Measurements from ENCODE around the gene SYNJ2.

SYNJ2 gene

GRCh38 chr6:157977176-157977804 lies 4.4 kb upstream of the SYNJ2 start:
- in situ Hi-C loops (cut with HindIII; ENCODE audit: low pct_ligation_motif_present, low pct_unique_long_range_greater_than_20kb, low sequenced_read_pairs): no loop called here

DNA sequence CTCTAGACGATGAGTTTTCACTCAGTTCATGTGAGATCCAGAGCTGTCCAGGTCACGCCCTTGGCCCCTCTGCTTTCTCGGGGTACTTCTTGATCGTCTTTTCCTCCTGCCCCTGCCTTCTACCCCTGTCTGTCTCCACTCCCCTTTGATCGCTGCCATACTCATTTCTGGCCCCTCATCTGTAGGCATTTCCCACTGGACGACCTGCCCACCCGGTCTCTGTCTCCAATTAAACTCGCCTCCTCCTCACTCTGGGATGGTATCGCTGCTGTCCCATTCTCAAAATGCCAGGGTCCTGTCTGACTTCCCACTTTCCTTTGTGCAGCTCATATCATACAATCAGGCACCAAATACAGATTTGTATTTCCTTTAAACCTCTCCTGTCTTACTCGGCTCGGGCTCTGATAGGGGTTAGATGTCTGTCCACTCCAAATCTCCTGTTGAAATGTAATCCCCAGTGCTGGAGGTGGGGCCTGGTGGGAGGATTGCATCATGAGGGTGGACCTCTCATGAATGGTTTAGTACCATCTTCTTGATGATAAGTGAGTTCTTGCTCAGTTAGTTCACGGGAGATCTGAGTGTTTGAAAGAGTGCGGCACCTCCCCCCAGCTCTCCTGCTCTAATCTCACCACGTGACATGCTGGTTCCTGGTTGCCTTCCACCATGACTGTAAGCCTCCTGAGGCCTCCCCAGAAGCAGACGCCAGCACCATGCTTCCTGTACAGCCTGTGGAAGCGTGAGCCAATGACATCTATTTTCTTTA lies 3.5 kb upstream of the SYNJ2 start:
- DNase-seq: no peak
- in situ Hi-C loops (cut with HindIII; ENCODE audit: low pct_ligation_motif_present, low pct_unique_long_range_greater_than_20kb, low sequenced_read_pairs): no loop called here

More at GRCh38 chr6:157977176-157977804, 4.4 kb upstream of the SYNJ2 start:
- no peak for DNase-seq

DNA sequence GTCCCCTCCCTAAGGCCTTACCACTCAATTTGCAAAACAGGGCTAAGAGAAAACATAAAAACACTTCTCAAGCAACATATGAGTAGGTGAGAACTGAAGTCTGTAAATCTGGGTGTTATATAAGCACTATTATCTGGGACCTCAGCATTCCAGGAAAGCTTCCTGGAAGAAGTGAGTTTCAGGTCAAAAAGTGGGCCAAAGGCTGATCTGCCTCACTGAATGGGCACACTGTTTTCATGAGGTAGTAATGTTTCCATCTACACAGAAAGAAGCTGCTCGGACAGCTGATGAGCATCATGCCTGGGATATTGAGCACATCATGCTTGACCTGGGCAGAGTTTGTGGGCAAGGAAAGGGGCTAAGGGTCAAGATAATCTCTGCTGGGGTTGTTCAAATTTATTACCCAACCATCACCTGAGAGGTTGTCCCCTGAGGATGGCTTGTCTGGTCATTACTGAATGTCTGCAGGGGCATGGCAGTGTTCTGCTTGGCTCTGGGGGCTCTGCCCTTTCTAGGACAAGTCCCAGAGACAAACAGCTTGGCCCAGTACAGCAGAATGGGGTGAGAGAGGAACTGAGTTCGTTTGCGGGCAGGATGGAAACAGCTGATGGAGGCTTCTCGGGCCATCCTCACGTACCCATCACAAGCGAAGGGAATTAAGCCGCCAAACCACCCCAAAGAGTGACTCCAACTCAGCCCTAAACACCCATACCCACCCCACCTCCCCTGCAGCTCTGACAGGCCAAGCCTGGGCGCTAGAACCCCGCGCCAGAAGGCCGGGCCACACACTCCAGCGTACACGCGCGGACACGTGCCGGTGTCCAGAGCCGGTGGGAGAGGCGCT lies 1.2 kb upstream of the SYNJ2 start:
- in situ Hi-C loops (cut with HindIII; ENCODE audit: low pct_ligation_motif_present, low pct_unique_long_range_greater_than_20kb, low sequenced_read_pairs): no loop called here
- DNase-seq: no peak

GRCh38 chr6:157981132-157981394 lies 600 bp upstream of the SYNJ2 start:
- DNase-seq: no peak
- in situ Hi-C loops (cut with HindIII; ENCODE audit: low pct_ligation_motif_present, low pct_unique_long_range_greater_than_20kb, low sequenced_read_pairs): no loop called here

- in situ Hi-C loops (cut with HindIII; ENCODE audit: low pct_ligation_motif_present, low pct_unique_long_range_greater_than_20kb, low sequenced_read_pairs): no loop called here
- DNase-seq: peak; percentile 42
These were observed 469 bp downstream of the SYNJ2 start for GRCh38 chr6:157982102-157982562.

DNA sequence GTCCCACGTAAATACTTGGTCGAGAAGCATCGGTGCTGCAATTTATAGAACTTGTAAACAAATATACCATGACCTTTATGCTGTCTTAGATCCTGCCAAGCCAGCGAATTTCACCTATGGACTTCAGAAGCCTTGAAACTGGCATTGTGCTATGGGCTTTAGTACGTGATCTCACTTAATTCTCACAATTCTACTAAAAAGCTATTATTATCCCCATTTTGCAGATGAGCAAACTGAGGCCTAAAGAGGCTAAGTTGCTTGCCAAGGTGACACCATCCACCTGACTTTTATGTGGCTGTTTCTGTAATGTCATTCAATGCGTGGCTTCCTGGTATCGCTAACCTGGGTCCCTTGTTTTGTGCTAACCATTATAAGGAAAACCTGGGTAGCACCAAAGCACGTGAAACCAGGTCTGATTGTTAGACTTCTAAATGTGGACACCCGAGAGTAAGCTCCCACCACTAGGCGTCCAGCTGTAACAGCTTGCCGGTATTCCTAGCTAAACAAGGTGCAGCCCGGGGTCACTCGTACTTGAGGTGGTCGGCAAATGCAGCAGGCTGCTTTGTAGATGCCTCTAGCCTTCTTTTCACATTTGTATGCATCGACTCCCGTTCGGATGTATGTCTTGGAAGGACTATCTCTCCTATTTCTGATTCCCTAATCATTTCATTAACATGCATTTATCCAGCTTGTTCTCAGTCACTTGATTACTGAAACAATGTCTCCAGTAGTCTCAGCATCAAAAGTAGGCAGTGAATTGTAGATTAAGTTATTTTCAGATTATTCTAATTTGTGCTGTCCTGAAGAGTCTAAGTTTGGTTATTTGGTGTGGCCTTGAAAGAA lies 1.1 kb downstream of the SYNJ2 start:
- in situ Hi-C loops (cut with HindIII; ENCODE audit: low pct_ligation_motif_present, low pct_unique_long_range_greater_than_20kb, low sequenced_read_pairs): no loop called here
- DNase-seq: no peak

GRCh38 chr6:157983406-157984119 lies 1.9 kb downstream of the SYNJ2 start:
- in situ Hi-C loops (cut with HindIII; ENCODE audit: low pct_ligation_motif_present, low pct_unique_long_range_greater_than_20kb, low sequenced_read_pairs): no loop called here
- no peak for DNase-seq

DNA sequence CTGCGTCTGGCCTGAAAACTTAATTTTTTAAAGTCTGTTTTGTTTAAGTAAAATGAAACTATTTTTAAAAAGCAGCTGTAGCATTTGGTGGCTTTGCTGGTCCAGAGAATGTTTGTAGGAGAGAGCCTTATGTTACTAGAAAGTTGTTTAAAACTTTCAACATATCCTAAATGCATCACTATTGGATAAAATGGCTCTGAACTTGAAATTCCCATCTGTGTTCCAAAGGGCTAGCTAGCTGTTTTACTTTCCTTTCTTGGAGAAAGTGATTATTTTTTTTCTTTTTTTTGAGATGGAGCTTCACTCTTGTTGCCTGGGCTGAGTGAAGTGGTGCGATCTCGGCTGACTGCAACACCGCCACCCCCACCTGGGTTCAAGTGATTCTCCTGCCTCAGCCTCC lies 2.5 kb downstream of the SYNJ2 start:
- in situ Hi-C loops (cut with HindIII; ENCODE audit: low pct_ligation_motif_present, low pct_unique_long_range_greater_than_20kb, low sequenced_read_pairs): no loop called here
- DNase-seq: no peak

- in situ Hi-C loops (cut with HindIII; ENCODE audit: low pct_ligation_motif_present, low pct_unique_long_range_greater_than_20kb, low sequenced_read_pairs): no loop called here
- DNase-seq: no peak
These were observed 3.1 kb downstream of the SYNJ2 start for GRCh38 chr6:157984686-157985225.

DNA sequence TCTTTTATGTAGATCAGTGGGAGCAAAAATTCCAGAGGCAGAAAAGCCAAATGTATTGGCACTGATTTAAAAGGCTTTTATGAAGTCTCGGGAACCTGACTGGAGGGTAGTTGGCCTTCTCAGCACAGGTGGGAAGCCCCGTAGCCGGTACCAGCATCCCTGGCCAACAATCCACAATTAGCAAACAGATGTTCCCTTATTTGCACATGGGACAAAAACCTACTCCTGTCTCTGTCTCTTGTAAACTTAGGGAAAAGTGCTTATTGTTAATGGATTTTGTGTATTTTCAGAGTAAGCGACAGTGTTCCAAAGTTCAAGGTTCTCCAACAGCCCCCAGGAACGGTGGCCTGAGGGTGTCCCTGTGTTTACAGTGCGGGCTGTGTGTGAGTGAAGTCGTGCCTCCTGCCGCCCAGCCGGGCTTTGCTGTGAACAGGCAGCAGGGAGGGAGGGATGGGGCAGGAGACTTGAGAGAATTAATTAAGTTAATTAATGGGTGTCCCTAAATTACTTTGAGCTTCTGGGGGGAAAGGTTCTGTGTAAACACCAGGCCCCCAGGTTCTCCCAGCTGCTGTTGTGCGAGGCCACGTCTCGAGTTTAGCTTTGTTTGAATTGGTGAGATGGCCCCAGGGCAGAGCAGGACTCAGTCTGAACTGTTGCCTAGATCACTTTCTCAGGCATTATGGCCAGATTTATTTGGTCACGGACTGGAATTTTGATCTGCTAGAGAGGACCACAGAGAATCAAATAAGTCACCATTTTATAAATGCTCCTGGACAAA lies 3.9 kb downstream of the SYNJ2 start:
- in situ Hi-C loops (cut with HindIII; ENCODE audit: low pct_ligation_motif_present, low pct_unique_long_range_greater_than_20kb, low sequenced_read_pairs): no loop called here
- no peak for DNase-seq

- no peak for DNase-seq
- in situ Hi-C loops (cut with HindIII; ENCODE audit: low pct_ligation_motif_present, low pct_unique_long_range_greater_than_20kb, low sequenced_read_pairs): no loop called here
These were observed 6.4 kb downstream of the SYNJ2 start for GRCh38 chr6:157987788-157988699.

- in situ Hi-C loops (cut with HindIII; ENCODE audit: low pct_ligation_motif_present, low pct_unique_long_range_greater_than_20kb, low sequenced_read_pairs): no loop called here
- DNase-seq: no peak
These were observed 7.0 kb downstream of the SYNJ2 start for GRCh38 chr6:157988700-157989063.

- DNase-seq: peak; percentile 71
- in situ Hi-C loops (cut with HindIII; ENCODE audit: low pct_ligation_motif_present, low pct_unique_long_range_greater_than_20kb, low sequenced_read_pairs): no loop called here
These were observed 8.1 kb downstream of the SYNJ2 start for GRCh38 chr6:157989541-157990289.

GRCh38 chr6:157990321-157991066 lies 8.8 kb downstream of the SYNJ2 start:
- in situ Hi-C loops (cut with HindIII; ENCODE audit: low pct_ligation_motif_present, low pct_unique_long_range_greater_than_20kb, low sequenced_read_pairs): no loop called here
- DNase-seq: no peak

DNA sequence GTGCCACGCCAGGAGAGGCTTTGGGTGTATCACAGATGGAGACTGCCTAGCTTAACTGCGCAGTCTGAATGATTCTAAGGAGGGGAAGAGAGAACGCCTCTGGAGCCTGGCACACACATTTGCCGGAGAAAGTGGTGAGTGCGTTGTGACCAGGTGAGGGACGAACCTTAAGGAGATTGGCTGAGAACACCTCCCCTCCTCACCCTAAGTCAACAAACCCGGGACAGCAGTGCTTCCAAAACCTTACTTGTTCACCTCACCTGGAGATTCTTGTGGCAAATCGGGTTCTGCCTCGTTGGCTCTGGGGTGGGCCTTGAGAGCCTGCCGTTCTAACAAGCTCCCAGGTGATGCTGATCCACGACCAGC lies 9.4 kb downstream of the SYNJ2 start:
- in situ Hi-C loops (cut with HindIII; ENCODE audit: low pct_ligation_motif_present, low pct_unique_long_range_greater_than_20kb, low sequenced_read_pairs): no loop called here
- no peak for DNase-seq

All from ACHN (cell line).